ENCODE results near the gene CPLX3. TPM values are rescaled to one million over a fixed set of nuclear protein-coding genes. Genes with fewer than 3 reads are reported as not detected.

Gene CPLX3
- polyA plus RNA-seq, 3 donors from 2014 or later: not detected

DNA sequence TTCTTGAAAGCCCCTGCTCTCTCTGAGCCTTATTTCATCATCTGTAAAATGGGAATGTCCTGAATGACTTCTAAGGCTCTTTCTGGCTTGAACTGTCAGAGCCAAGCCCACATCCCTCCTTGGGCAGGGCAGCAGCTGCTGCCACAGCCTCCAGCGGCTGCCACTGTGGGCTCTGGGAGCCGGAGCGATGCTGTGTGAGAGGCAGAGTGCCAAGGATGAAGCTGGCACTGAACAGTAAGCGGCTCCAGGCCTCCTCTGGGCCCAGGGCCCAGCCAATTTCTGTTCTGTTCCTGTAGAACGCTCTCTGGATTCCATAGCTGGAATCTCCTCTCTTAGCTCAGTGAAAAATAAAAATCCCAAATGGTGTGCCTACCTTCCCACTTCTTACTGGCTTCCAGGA, 4.4 kb downstream of the CPLX3 start:
- Mint-ChIP-seq H3K27ac (no peak overlapping the region), H3K27me3 (ENCODE audit: low read depth in 3 of 3) (peaks cover 2 to 3% (median 3%) of the 10 kb centered on the region in 3 donors), H3K4me1 (no peaks in the 10 kb centered on the region), H3K9me3 (no peaks in the 10 kb centered on the region), H3K4me3 (no peak overlapping the region), H3K36me3 (no peaks in the 10 kb centered on the region)
- DNase-seq: no peak

DNA sequence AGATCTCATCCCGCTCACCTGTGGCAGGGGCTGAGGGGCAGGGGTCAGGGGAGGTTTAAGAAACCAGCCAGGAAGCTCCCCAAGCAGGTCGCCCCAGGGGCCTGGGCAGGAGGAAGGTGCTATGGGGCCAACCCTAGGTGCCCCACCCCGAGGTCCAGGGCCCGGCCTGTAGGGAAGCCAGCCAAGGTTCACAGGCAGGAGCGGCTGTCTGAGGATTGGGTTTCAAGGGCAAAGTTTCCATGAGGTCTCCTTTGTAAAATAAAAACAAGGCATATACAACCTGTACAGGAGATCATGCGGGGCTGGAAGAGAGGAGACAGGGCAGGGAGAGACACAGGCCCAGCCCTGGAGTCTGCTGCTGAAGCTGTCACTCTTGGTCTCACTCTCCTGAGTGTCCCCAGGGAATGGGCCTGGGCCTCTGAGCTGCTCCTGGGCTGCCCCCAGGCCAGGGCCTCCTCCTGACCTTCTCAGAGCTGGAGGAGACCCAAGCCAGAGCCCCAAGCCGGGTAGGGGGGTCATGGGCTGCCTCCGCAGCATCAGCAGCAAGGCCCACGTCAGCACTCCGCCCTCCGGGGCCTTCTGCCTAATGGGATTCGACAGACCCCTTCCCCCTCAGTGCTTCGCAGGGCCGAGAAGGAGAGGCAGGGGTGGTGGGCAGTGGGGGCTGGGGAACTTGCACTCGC, 5.5 kb downstream of the CPLX3 start:
- DNase-seq: no peak
- H3K4me3 Mint-ChIP-seq: no peak overlapping the region
- H3K27ac Mint-ChIP-seq: no peak overlapping the region
- no peaks in the 10 kb centered on the region for H3K4me1 Mint-ChIP-seq
- no peaks in the 10 kb centered on the region for H3K36me3 Mint-ChIP-seq
- no peaks in the 10 kb centered on the region for H3K9me3 Mint-ChIP-seq
- H3K27me3 Mint-ChIP-seq (ENCODE audit: low read depth in 3 of 3): peaks cover 2 to 3% (median 3%) of the 10 kb centered on the region in 3 donors

DNA sequence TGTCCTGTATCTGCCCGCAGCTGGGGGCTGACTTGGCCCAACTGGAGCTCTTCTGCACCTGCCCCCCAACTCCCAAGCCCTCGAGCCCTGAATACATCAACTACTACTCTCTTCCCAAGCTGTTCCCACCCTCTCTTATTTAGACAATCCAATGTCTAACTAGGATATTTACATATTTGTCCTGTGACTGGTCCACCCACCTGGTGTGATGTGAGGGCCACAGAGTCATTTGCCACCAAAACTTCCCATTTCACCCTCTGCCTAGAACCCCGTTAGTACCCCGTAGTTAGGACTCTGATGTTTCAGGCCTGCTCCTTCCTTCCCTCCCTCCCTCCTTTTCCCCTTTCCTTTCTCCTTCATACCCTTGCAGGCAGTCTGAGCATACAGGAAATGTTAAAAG, 6.4 kb downstream of the CPLX3 start:
- H3K9me3 Mint-ChIP-seq: no peaks in the 10 kb centered on the region
- peak overlapping the region in 1 of 6 donors; percentile 7 for H3K27ac Mint-ChIP-seq
- H3K4me1 Mint-ChIP-seq: no peaks in the 10 kb centered on the region
- H3K27me3 Mint-ChIP-seq (ENCODE audit: low read depth in 3 of 3): peaks cover 0 to 5% (median 3%) of the 10 kb centered on the region in 3 donors
- H3K4me3 Mint-ChIP-seq: no peak overlapping the region
- DNase-seq: no peak
- peaks cover 0 to 3% (median 0%) of the 10 kb centered on the region in 3 donors for H3K36me3 Mint-ChIP-seq

DNA sequence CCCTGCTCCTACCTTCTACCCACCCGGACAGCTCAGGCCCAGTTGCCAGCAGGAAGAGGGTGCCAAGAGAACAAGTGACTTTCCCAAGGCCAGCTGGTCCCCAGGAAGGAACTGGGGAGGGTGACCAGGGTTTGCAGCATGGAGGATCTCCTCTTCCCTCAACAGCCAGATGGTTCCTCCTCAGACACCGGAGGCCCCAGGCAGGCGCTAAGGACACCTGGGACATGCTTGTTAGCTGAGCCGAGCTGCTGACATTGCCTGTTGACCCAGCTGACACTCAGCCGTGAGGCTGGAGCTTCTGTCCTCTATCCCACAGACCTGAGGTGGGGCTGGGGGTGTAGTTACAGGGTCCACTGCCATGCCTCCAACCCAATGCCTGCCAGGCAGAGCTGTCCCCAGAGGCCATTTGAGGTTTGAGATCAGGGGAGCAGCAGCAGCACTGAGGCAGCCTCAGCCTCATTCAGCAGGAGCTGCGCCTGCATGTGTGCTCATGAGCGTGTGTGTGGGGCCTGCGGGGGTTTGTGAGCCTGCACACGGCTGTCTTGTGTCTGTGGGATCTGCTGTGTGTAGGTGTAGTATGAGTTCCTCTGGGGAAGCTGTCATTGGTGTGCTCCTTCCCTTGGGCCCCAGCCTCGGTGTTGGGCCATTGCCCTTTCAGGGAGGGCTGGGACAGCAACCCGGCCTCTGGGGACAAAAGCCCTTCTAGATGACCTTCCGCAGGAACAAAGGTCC, 7.1 kb downstream of the CPLX3 start:
- Mint-ChIP-seq H3K27ac (no peak overlapping the region), H3K9me3 (no peaks in the 10 kb centered on the region), H3K4me3 (no peak overlapping the region), H3K36me3 (peaks cover 0 to 3% (median 0%) of the 10 kb centered on the region in 3 donors), H3K27me3 (ENCODE audit: low read depth in 3 of 3) (peaks cover 0 to 5% (median 3%) of the 10 kb centered on the region in 3 donors), H3K4me1 (no peaks in the 10 kb centered on the region)
- no peak for DNase-seq

DNA sequence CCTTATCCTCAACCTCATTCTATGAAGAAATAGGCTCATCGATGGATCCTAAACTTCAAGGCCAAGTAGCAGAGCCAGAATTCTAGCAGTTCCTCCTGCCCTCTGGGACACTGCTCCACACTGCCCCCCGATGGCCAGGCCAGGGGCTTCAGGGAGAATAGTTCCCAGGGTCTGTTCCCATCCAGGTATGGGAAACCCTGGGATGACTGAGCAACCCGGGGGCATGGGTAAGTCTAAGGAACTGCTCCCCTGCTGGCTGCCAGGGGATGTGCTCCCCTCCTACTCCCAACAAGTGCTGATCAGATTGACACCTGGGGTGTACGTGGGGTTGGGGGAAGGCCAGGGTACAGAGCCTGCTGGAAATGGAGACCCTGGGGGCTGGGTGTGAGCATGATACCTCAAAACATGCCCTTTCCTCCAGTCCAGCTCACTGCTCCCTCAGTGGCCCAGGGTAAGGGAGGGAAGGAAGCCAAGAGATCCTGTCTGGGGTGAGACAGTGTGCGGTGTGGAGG, 8.9 kb downstream of the CPLX3 start:
- Mint-ChIP-seq H3K4me3 (no peak overlapping the region), H3K27ac (peak overlapping the region in 1 of 6 donors; percentile 58), H3K36me3 (peaks cover 0 to 7% (median 0%) of the 10 kb centered on the region in 3 donors), H3K9me3 (no peaks in the 10 kb centered on the region), H3K27me3 (ENCODE audit: low read depth in 3 of 3) (peaks cover 0 to 4% (median 3%) of the 10 kb centered on the region in 3 donors), H3K4me1 (no peaks in the 10 kb centered on the region)
- peak in 2 of 3 donors; percentile 25 to 32 for DNase-seq

DNA sequence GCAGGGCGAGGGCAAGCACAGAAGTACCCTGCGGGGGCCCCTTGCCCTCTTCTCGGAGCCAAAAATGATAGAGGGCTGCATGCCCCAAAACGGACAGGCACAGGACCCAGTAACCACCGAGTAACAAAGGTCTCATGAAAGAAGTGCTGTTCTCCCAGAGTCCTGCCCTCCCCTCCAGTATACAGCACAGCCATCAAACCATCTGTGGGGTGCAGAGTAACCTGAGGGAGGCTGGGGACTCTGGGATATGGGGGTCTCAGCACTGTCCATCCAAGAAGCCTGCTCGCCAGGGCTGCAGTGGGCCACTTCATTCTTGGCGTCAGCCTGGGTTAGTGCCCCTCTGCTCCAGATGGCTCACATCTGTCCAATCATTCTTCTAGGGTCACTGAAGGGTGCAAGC, 10.4 kb downstream of the CPLX3 start:
- H3K27ac Mint-ChIP-seq: no peak overlapping the region
- H3K27me3 Mint-ChIP-seq (ENCODE audit: low read depth in 3 of 3): peaks cover 2 to 5% (median 3%) of the 10 kb centered on the region in 3 donors
- no peak overlapping the region for H3K4me3 Mint-ChIP-seq
- H3K9me3 Mint-ChIP-seq: no peaks in the 10 kb centered on the region
- DNase-seq: no peak
- H3K4me1 Mint-ChIP-seq: peaks cover 7 to 11% of the 10 kb centered on the region in 2 donors
- peaks cover 0 to 7% (median 0%) of the 10 kb centered on the region in 3 donors for H3K36me3 Mint-ChIP-seq

DNA sequence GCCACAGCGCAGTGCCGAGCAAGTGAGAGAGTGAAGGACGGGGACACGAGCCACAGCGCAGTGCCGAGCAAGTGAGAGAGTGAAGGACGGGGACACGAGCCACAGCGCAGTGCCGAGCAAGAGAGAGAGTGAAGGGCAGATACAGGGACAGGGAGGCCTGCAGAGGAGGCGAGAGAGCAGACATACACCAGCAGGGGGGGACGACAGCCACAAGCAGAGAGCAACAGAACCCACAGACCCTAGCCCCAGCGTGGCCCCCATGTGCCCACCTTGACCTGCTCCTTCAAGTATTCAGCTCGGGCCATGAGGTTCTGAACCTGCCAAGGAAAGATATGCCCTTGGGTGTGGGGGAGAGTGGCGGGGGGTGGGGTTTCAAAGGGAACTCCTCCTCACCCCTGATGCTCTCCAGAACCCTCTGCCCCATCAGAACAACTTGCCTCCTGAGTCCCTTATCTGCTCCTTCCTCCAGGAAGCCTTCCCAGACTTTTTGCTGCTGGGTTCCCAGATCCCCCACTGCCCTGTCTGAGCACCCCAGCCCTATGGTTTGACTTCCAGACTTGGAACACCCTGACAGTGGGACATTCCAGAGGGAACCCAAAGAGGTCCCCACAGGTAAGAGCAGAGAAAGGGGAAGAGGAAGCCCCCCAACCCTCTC, 11.2 kb downstream of the CPLX3 start:
- Mint-ChIP-seq H3K4me3 (no peak overlapping the region), H3K27me3 (ENCODE audit: low read depth in 3 of 3) (peaks cover 3 to 5% (median 4%) of the 10 kb centered on the region in 3 donors)

DNA sequence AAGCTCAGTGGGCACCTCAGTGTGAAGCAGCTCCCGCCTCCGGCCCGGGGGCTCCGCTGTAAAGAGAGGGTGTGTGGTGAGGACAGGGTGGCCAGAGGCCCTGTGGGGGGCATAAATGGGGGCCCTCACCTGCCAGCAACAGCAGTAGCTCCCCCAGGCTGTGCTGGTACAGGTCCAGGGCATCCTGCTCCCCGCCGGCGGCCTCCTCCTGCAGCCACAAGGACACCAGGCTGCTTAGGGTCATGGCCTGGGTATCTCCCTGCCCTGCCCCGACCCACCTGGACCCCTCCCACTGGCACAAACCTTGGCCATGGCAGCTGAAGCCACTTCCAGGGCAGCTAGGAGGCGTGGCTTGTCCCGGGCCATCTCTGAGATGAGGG, 11.7 kb downstream of the CPLX3 start:
- H3K4me1 Mint-ChIP-seq: peaks cover 16 to 20% of the 10 kb centered on the region in 2 donors
- H3K9me3 Mint-ChIP-seq: no peaks in the 10 kb centered on the region
- DNase-seq: no peak
- no peak overlapping the region for H3K4me3 Mint-ChIP-seq
- H3K27ac Mint-ChIP-seq: no peak overlapping the region
- H3K36me3 Mint-ChIP-seq: peaks cover 0 to 7% (median 0%) of the 10 kb centered on the region in 3 donors
- peaks cover 0 to 6% (median 5%) of the 10 kb centered on the region in 3 donors for H3K27me3 Mint-ChIP-seq (ENCODE audit: low read depth in 3 of 3)

More for the DNA sequence above, 11.2 kb downstream of the CPLX3 start:
- H3K27ac Mint-ChIP-seq: no peak overlapping the region
- peaks cover 15 to 19% of the 10 kb centered on the region in 2 donors for H3K4me1 Mint-ChIP-seq
- H3K36me3 Mint-ChIP-seq: peaks cover 0 to 7% (median 0%) of the 10 kb centered on the region in 3 donors
- no peaks in the 10 kb centered on the region for H3K9me3 Mint-ChIP-seq
- no peak for DNase-seq

DNA sequence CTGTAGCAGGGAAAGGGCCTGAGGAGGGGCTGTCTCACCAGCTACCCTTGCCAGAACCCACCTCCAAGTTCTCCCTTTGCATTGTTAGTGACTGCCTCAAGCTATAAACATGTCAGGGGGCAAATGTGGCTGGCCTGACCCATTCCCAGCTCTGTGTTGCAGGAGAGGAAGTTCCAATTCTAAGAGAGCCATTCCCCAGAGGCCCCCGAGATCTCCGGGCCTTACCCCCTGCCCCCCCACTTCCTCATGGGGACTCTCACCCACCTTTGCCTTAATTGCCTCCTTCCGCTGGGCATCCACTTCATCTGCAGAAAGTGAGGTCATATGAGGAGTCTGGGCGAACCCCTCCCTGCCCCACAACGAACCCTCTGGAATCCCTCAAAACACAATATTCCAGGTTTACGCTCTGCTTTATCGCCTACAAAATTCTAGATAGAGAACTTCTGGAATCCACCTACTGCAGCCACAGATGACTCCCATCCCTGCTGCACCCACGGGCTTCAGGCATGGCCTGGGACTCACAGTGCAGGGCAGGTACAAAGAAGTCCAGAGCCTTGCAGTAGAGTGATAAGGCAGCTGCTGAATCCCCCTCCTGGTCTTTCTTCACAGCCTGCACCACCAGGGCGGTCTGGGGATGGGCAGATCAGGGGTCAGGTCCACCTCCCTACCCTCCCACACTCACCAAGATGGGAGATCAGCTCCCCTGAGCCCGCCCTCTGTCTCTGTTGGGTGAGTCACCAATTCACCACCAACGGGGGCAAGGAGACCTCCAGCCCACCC, 12.5 kb downstream of the CPLX3 start:
- H3K27ac Mint-ChIP-seq: peak overlapping the region in 1 of 6 donors; percentile 64

DNA sequence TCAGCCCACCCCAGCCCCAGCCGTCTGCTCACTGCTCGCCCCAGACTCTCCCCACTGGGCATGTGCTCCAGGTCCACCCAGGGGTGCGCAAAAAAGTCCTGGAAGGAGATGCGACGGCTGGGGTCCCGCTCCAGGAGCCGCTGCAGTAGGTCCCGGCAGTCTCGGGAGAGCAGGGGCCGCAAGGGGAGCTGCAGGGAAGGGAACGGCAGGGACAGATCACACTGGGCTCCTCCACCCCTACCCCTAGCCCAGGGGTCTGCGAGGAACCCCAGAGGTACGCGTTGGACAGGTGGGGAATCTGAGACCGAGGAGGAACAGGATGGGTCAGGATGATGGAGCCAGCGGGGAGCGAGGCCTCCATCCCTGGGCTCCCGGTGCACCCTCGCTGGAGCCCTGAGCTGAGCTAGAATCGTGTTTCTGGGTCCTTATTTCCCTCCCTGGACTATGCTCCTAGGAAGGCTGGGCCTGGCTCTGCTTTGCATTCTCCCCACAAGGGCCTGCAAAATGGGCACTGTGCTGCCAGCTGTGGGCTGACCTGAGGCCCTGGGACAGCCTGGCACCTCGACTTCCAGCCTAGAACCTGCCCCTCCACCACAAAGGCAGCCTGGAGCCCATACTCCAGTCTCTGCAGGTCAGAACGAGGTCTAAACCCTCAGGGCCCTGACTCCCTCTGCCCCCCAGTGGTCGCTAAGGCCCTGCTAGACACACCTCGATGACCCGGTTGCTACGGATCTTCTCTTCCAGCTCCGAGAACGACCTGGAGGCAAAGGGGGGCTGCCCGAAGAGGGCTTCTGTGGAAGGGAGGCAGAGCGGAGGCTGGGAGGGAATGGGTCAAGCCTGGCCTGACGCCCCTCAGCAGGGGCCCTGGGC, 13.3 kb downstream of the CPLX3 start:
- H3K9me3 Mint-ChIP-seq: no peaks in the 10 kb centered on the region
- peaks cover 0 to 8% (median 6%) of the 10 kb centered on the region in 3 donors for H3K27me3 Mint-ChIP-seq (ENCODE audit: low read depth in 3 of 3)
- H3K36me3 Mint-ChIP-seq: peaks cover 0 to 7% (median 0%) of the 10 kb centered on the region in 3 donors
- peaks cover 30 to 36% of the 10 kb centered on the region in 2 donors for H3K4me1 Mint-ChIP-seq
- no peak for DNase-seq
- H3K27ac Mint-ChIP-seq: peak overlapping the region in 1 of 6 donors; percentile 77
- H3K4me3 Mint-ChIP-seq: no peak overlapping the region

More for the DNA sequence above, 12.5 kb downstream of the CPLX3 start:
- H3K4me3 Mint-ChIP-seq: no peak overlapping the region
- no peaks in the 10 kb centered on the region for H3K9me3 Mint-ChIP-seq
- DNase-seq: no peak
- H3K4me1 Mint-ChIP-seq: peaks cover 22 to 28% of the 10 kb centered on the region in 2 donors
- peaks cover 0 to 7% (median 0%) of the 10 kb centered on the region in 3 donors for H3K36me3 Mint-ChIP-seq
- H3K27me3 Mint-ChIP-seq (ENCODE audit: low read depth in 3 of 3): peaks cover 0 to 7% (median 6%) of the 10 kb centered on the region in 3 donors

DNA sequence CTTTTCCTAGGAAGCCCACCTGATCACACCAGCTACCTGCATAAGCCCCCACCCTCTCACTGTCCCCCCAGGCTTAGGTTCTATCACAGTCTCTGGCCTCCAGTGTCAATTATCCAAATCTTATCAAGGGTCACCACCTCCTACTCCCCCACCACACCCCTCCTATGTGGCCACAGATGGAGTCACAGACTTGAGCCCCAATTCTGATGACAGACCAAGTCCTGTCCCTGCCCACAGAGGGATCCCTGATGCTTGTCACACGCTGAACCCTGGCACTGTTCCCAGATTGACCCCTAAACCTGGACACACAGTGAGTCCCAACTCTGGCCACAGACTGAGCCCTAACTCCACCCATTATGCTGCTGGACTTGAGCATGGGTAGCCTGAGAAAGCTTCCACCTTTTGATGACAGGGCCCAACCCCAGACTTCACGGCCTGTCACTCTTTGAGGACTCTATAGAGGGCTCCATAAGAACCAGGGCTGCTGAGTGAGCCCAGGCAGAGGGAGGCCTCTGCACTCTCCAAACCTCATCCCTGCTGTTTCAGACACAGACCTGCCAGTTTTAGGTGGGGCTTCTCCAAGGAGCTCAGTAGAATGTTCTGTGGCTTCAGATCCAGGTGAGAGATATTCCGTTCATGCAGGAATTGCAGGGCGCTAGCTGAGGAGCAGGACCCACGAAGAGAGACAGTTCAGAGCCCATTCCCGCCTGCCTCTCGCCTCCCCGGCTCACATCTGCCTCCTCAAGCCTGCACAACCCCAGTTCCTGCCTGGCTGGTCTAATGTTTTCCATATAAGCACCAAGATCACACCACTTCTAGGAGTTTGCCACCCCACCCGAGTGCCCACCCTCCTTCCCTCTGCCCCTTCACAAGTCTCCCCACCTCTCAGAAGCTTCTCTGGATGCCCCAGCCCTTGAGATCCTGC, 14.7 kb downstream of the CPLX3 start:
- no peak for DNase-seq
- Mint-ChIP-seq H3K27ac (peak overlapping the region in 4 of 6 donors; percentile 42 to 80 (median 66)), H3K9me3 (no peaks in the 10 kb centered on the region), H3K4me1 (peaks cover 42 to 48% of the 10 kb centered on the region in 2 donors), H3K4me3 (peak overlapping the region; percentile 60 to 89 (median 86)), H3K27me3 (ENCODE audit: low read depth in 3 of 3) (peaks cover 0 to 9% (median 7%) of the 10 kb centered on the region in 3 donors), H3K36me3 (peaks cover 0 to 7% (median 4%) of the 10 kb centered on the region in 3 donors)
